ENCODE data around the gene MTFR1L.

DNA sequence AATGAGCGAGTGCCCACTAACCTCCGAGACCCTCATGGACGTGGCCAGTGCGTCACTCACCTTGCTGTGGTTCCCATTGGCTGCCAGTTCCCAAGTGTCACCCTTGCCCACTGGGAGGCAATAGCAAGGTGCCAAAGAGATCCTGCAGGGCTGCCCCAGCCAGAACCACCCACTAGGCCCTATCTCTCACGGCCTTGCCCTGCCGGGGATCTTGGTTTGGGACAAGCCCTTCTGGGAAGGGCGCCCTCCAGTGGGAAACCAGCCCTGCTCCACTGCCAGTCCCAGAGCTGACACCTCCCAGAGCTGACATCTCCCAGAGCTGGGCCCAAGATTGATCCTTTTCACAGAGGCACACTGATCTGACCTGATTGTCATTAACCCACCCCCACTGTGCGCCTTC lies 21.8 kb upstream of the MTFR1L start:
- TF ChIP-seq, protein P1, sequence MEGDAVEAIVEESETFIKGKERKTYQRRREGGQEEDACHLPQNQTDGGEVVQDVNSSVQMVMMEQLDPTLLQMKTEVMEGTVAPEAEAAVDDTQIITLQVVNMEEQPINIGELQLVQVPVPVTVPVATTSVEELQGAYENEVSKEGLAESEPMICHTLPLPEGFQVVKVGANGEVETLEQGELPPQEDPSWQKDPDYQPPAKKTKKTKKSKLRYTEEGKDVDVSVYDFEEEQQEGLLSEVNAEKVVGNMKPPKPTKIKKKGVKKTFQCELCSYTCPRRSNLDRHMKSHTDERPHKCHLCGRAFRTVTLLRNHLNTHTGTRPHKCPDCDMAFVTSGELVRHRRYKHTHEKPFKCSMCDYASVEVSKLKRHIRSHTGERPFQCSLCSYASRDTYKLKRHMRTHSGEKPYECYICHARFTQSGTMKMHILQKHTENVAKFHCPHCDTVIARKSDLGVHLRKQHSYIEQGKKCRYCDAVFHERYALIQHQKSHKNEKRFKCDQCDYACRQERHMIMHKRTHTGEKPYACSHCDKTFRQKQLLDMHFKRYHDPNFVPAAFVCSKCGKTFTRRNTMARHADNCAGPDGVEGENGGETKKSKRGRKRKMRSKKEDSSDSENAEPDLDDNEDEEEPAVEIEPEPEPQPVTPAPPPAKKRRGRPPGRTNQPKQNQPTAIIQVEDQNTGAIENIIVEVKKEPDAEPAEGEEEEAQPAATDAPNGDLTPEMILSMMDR (IDR thresholded peaks at IDR 0.05; ENCODE audit: poor library complexity, severe bottlenecking) = no peak
- no peak for TF ChIP-seq RAD21 (conservative IDR thresholded peaks at IDR 0.05)

Data from neural cell (in vitro differentiated cells).